Astrocyte of the cerebellum (primary cell): ENCODE results near the gene UBE2Q2.
A peak's percentile ranks its signal among the peaks of the same experiment; 100 is the strongest.

Experiments used
- DNase-seq: peaks from one replicate; pipeline ENCODE4 v3.0.0-alpha.2; 2011; ENCODE audit warnings: low read depth
- H3K4me3 ChIP-seq: 2 replicates; pipeline ENCODE4 v1.5.1; 2011; ENCODE audit warnings: mild to moderate bottlenecking, low read depth, low read length, moderate library complexity
- CTCF ChIP-seq: IDR thresholded peaks from 2 replicates; pipeline ENCODE4 v1.5.1; 2012; ENCODE audit warnings: low read length, low read depth, moderate library complexity, mild to moderate bottlenecking; ENCODE audit errors: missing control alignments
- in situ Hi-C: cut with HindIII; loops from 2 replicates; pipeline ENCODE4 v1.10.0; 2017; ENCODE audit warnings: low sequenced_read_pairs

The UBE2Q2 gene

GRCh38 chr15:75924576-75924975 is 81.3 kb downstream of the UBE2Q2 start:
- no peak for TF ChIP-seq CTCF

GRCh38 chr15:75925440-75925839 is 82.2 kb downstream of the UBE2Q2 start:
- in situ Hi-C loops, result no loop called here
- no peak for TF ChIP-seq CTCF
- DNase-seq, result no peak
- H3K4me3 ChIP-seq, result no peak overlapping the region

More at GRCh38 chr15:75924576-75924975, 81.3 kb downstream of the UBE2Q2 start:
- no peak for DNase-seq
- in situ Hi-C loops, result no loop called here
- H3K4me3 ChIP-seq, result no peak overlapping the region

- no peak for DNase-seq
- in situ Hi-C loops, result no loop called here
- TF ChIP-seq CTCF, result no peak
- H3K4me3 ChIP-seq, result no peak overlapping the region
These were observed 83.7 kb downstream of the UBE2Q2 start for GRCh38 chr15:75926931-75927330.

GRCh38 chr15:75927601-75928000 is 84.4 kb downstream of the UBE2Q2 start:
- no peak overlapping the region for H3K4me3 ChIP-seq
- no peak for TF ChIP-seq CTCF
- no peak for DNase-seq
- in situ Hi-C loops, result no loop called here

GRCh38 chr15:75928680-75929608 is 85.7 kb downstream of the UBE2Q2 start:
- in situ Hi-C loops, result no loop called here
- H3K4me3 ChIP-seq, result no peak overlapping the region
- peak; percentile 57 for TF ChIP-seq CTCF
- DNase-seq, result no peak

- in situ Hi-C loops, result no loop called here
- no peak overlapping the region for H3K4me3 ChIP-seq
- TF ChIP-seq CTCF, result no peak
- DNase-seq, result no peak
These were observed 86.7 kb downstream of the UBE2Q2 start for GRCh38 chr15:75929799-75930565.
